ENCODE data around the gene SPDL1. TPM values are rescaled to one million over a fixed set of nuclear protein-coding genes. Genes with fewer than 3 reads are reported as not detected.

SPDL1 gene
- total and polyA plus RNA-seq, 2 donors from 2014 or later, result 3.2 to 6.8 TPM

GRCh38 chr5:169650701-169651331 is 67.2 kb downstream of the SPDL1 start:
- Histone ChIP-seq H3K4me3 (ENCODE audit: low read length in 3 of 3) (no peak overlapping the region), H3K36me3 (ENCODE audit: control insufficient read depth in 2 of 3, insufficient read depth in 3 of 3, low read length in 3 of 3) (no peaks in the 10 kb centered on the region), H3K27me3 (ENCODE audit: control insufficient read depth, insufficient read depth, low read length) (no peaks in the 10 kb centered on the region), H3K9ac (ENCODE audit: low read length in 3 of 3) (no peak overlapping the region), H3K27ac (ENCODE audit: low read depth in 2 of 2, low read length in 2 of 2) (no peak overlapping the region), H3K9me3 (ENCODE audit: control insufficient read depth in 2 of 3, insufficient read depth in 1 of 3, low read length in 3 of 3) (no peaks in the 10 kb centered on the region), H3K4me1 (ENCODE audit: control insufficient read depth in 2 of 3, insufficient read depth in 2 of 3, low read depth in 1 of 3, low read length in 3 of 3) (no peaks in the 10 kb centered on the region)
- DNase-seq (no peak), FAIRE-seq (no peak)
- no peak for TF ChIP-seq CTCF (IDR thresholded peaks at IDR 0.05; ENCODE audit: borderline replicate concordance, extremely low read depth, insufficient read depth)
- intact Hi-C loops (cut with DNase I), result no loop called here

GRCh38 chr5:169651526-169651925 is 68.0 kb downstream of the SPDL1 start:
- Histone ChIP-seq H3K4me3 (ENCODE audit: low read length in 3 of 3) (no peak overlapping the region), H3K4me1 (ENCODE audit: control insufficient read depth in 2 of 3, insufficient read depth in 2 of 3, low read depth in 1 of 3, low read length in 3 of 3) (no peaks in the 10 kb centered on the region), H3K9ac (ENCODE audit: low read length in 3 of 3) (no peak overlapping the region), H3K9me3 (ENCODE audit: control insufficient read depth in 2 of 3, insufficient read depth in 1 of 3, low read length in 3 of 3) (no peaks in the 10 kb centered on the region), H3K27ac (ENCODE audit: low read depth in 2 of 2, low read length in 2 of 2) (no peak overlapping the region), H3K27me3 (ENCODE audit: control insufficient read depth, insufficient read depth, low read length) (no peaks in the 10 kb centered on the region), H3K36me3 (ENCODE audit: control insufficient read depth in 2 of 3, insufficient read depth in 3 of 3, low read length in 3 of 3) (no peaks in the 10 kb centered on the region)
- FAIRE-seq (no peak), DNase-seq (no peak)
- no peak for TF ChIP-seq CTCF (IDR thresholded peaks at IDR 0.05; ENCODE audit: borderline replicate concordance, extremely low read depth, insufficient read depth)
- intact Hi-C loops (cut with DNase I), result no loop called here

- Histone ChIP-seq H3K36me3 (ENCODE audit: control insufficient read depth in 2 of 3, insufficient read depth in 3 of 3, low read length in 3 of 3) (no peaks in the 10 kb centered on the region), H3K27ac (ENCODE audit: low read depth in 2 of 2, low read length in 2 of 2) (no peak overlapping the region), H3K4me3 (ENCODE audit: low read length in 3 of 3) (no peak overlapping the region), H3K9me3 (ENCODE audit: control insufficient read depth in 2 of 3, insufficient read depth in 1 of 3, low read length in 3 of 3) (no peaks in the 10 kb centered on the region), H3K27me3 (ENCODE audit: control insufficient read depth, insufficient read depth, low read length) (no peaks in the 10 kb centered on the region), H3K4me1 (ENCODE audit: control insufficient read depth in 2 of 3, insufficient read depth in 2 of 3, low read depth in 1 of 3, low read length in 3 of 3) (no peaks in the 10 kb centered on the region), H3K9ac (ENCODE audit: low read length in 3 of 3) (no peak overlapping the region)
- no peak for TF ChIP-seq CTCF (IDR thresholded peaks at IDR 0.05; ENCODE audit: borderline replicate concordance, extremely low read depth, insufficient read depth)
- DNase-seq (no peak), FAIRE-seq (no peak)
- intact Hi-C loops (cut with DNase I), result no loop called here
Measured at GRCh38 chr5:169652057-169652456, 68.5 kb downstream of the SPDL1 start.

- Histone ChIP-seq H3K4me1 (ENCODE audit: control insufficient read depth in 2 of 3, insufficient read depth in 2 of 3, low read depth in 1 of 3, low read length in 3 of 3) (no peaks in the 10 kb centered on the region), H3K36me3 (ENCODE audit: control insufficient read depth in 2 of 3, insufficient read depth in 3 of 3, low read length in 3 of 3) (no peaks in the 10 kb centered on the region), H3K9ac (ENCODE audit: low read length in 3 of 3) (no peak overlapping the region), H3K27me3 (ENCODE audit: control insufficient read depth, insufficient read depth, low read length) (no peaks in the 10 kb centered on the region), H3K4me3 (ENCODE audit: low read length in 3 of 3) (no peak overlapping the region), H3K27ac (ENCODE audit: low read depth in 2 of 2, low read length in 2 of 2) (no peak overlapping the region), H3K9me3 (ENCODE audit: control insufficient read depth in 2 of 3, insufficient read depth in 1 of 3, low read length in 3 of 3) (no peaks in the 10 kb centered on the region)
- intact Hi-C loops (cut with DNase I), result no loop called here
- TF ChIP-seq CTCF (IDR thresholded peaks at IDR 0.05; ENCODE audit: borderline replicate concordance, extremely low read depth, insufficient read depth), result no peak
- no peak for FAIRE-seq
- DNase-seq, result no peak
Measured at GRCh38 chr5:169653091-169653490, 69.5 kb downstream of the SPDL1 start.
